GM21786 (cell line): ENCODE results near the gene PTGIS.
"Not testable (repeated sequence)": the region's sequence is repeated elsewhere in the genome, so short reads cannot be mapped to it uniquely, and the experiment has no call there.

Source experiments
- ATAC-seq: cut with Tn5 transposase; IDR thresholded peaks from one replicate; pipeline ENCODE4 v1.9.1; 2021; ENCODE audit not compliant: unreplicated experiment

PTGIS gene

DNA sequence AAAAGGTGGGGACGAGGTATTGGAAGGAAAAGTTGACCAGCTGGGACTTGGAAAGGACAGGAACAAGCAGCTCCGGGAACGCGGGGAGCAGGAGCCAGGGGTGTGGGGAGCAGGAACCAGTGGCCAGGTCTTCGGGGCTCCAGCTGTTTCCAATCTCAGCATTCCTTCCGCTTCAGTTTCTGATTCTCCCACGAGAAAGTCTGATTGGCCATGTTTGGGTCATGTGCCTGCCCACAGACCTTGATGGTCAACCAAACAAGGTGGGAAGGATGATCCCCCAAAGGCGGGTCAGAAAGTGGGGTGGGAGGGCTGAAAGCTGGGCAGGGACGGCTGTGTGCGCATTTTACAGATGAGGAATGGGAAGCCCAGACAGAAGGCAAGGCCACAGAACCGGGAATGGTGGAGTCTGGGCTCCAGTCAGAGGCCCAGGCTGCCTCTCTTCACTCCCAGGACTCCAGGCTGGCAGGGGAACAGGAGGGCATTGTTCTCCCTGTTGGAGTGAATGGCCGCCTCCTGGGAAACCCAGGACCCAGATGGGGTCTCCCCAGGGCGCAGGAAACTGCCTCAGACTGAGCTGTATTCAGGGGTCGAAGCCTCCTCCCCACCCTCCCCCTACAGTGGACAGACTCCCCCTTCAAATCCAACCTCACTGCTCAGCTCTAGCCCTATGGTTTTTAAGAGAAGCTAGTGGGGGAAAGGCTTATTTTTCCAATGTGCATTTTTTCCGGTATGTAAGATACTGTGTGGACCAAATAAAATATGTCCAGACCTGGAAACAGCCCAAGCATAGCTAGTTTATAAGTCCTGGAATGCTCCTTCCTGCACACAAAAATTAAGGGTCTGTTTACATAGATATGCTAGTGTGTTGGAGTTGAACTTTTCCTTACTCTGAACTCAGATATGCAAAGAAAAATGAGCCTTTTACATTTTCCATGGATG lies 12.2 kb upstream of the PTGIS start:
- no peak for ATAC-seq

DNA sequence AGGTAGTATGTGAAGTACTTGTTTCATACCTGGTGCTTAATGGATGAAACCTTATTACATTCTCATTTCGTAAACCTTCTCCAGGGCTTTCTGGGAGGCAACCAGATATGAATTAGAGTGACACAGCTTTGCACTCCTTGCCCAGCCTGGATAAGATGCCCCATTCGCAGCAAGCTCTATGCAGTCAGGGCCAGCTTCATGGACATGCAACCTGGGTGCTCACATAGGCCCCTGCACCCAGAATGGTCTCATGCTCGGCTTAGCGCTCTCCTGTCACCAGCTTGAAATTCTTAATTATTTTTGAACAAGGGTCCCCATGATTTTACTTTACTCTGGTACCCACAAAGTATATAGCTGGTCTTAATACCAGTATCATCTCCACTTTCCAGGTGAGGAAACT lies 11.3 kb upstream of the PTGIS start:
- no peak for ATAC-seq

DNA sequence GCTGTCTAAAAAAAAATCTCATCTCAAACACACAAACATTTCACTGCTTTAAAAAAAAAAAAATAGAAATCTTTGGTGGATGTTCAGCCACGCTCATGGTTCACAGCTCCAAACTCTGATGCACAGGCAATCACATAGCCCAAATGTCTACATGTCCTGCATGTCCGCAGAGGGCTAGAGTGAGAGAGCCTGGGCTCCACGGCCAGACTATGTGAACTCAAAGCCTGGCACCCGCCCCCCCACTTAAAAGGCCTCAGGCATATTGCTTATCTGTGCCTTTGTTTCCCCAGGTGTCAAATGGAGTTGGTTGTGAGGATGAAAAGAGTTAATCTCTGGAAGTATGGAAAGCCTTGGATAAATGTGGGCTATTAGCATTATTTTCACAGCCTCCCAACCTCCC lies 10.5 kb upstream of the PTGIS start:
- no peak for ATAC-seq

DNA sequence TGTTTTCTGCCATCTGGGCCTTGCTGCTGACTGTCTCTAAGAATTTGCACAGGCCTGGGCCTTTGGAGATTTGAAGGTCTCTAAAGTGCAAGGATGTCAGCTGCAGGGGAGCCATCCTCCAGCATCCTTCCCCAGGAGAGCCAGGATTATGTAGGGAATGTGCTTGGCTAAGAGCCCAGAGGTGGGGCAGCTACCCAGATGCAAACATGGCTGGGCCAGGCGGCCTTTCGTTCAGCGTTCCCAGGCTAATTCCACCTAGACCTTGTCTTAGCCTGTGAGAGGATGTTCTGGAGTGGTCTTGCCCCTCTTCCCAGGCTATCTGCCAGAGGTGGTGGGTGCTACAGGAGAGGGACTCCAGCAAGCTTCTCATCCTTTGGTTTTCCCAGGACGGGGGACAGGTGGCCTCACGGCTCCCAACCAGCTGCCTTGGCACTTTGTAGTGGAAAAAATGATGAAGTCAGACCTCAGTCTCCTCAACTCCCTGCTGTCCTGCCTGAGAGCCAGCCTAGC lies 7.7 kb upstream of the PTGIS start:
- no peak for ATAC-seq

DNA sequence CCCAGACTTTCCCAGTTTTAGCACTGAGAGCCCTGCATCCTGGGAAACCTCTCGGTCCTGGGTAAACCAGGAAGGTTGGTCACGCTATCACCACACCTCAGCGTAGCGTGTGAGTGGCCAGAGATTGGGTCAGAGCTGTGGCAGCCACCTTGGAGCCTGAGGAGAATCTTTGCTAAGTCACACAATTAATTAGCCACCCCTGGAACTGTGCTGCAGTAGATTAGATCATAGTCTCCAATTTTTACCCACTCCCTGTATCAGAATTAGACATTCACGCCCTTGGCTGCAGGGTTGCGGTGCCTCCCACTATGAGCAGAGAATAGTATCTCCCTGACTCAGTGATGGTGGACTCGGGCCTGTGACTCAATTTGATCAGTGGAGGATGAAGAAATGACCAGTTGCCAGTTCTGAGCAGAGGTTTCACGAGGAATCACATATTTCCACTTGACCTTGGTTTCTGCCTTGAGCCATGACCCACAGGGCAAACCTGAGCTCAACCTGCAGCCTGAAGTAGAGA lies 6.0 kb upstream of the PTGIS start:
- ATAC-seq, result no peak

DNA sequence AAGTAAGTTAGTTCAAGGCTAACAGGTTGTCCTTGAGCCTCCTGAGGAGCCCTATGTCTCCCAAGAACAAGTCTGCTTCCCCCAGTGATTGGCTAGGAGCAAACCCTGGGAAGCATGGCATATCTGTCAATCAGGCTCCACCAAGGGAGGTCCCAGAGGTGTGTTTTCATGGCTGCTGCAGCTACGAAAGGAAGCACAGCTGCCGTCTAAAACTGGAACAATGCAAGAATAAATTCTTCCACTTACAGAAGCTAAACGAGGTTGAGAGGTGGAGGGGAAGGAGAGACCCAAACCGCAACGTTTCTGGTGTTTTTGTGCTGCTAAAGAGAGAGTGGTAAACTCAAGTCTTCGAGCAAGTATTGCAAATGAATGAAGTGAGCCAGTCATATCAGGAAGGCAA lies 4.9 kb upstream of the PTGIS start:
- no peak for ATAC-seq

DNA sequence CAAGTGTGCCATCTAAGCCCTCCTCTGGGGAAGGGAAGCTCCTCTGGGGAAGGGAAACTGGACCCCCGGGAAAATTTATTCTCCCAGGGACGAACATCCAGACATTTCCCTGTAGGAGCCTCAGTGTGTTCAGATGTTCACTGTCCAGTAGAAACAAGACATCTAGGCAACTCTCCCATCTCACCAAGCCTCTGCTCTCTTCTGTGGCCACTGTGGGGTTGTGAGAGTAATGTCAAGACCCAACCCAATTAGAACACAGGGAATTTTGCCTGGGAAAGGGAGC lies 3.6 kb upstream of the PTGIS start:
- ATAC-seq, result no peak

DNA sequence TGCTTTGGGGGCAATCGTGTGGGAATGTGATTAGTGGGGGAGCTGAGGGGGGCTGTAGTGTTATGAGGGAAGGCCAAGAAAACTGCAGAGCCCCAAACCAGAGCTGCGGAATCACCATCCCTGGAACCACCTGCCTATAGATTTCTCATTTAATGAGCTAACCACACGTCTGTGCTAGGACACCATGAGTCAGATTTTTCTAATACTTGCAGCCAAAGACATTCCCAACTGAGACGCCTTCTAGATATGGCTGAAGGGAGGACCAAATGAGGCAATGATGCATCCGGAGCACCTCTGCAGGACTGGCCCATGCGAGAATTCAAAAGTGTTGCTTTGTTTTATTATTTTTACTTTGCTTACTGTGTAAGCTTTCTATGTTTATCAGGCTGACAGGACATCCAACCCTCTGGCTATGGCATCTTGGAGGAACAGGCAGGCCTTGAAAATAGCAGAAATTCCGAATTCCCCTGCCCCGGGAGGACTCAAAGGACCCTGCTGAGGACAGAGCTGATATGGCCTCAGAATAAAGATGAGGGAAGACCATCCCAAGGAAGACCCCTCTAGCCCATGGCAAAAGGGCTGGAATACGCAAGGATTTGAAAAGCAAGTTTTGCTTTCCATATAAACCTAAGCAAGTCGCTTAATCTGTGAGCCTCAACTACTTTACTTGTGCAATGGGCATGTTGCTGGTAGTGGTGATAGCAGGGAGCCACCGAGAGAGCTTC lies 3.1 kb upstream of the PTGIS start:
- ATAC-seq, result no peak

DNA sequence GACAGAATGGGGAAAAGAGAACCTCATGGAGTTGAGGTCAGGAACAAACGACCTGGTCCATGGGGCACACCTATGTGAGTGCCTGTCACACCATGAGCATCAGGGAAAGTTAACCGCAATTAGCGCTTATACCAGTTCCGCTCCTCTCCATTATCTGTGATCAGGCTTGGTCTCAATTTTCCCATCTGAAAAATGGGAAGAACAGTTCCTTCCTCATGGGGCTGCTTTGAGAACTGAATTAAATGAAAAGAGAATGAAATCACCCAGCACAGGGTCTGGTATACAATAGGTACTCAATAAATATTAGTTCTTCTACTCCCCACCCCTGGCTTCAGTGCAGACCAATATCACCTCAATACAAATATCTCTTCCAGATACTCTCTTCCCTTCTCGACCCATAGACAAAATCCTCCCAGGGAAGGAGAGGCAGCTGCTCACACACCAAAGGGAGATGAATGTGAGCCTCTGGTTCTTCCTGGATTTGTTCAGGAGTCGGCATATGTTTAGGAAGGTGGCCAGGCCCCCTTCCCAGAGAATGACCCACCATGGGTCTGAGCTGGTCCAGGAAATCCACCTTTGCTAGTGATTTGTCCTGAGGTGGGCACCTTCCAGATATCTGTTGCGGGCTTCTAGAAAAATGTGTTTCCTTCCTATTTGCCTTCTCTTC lies 2.4 kb upstream of the PTGIS start:
- ATAC-seq, result no peak

DNA sequence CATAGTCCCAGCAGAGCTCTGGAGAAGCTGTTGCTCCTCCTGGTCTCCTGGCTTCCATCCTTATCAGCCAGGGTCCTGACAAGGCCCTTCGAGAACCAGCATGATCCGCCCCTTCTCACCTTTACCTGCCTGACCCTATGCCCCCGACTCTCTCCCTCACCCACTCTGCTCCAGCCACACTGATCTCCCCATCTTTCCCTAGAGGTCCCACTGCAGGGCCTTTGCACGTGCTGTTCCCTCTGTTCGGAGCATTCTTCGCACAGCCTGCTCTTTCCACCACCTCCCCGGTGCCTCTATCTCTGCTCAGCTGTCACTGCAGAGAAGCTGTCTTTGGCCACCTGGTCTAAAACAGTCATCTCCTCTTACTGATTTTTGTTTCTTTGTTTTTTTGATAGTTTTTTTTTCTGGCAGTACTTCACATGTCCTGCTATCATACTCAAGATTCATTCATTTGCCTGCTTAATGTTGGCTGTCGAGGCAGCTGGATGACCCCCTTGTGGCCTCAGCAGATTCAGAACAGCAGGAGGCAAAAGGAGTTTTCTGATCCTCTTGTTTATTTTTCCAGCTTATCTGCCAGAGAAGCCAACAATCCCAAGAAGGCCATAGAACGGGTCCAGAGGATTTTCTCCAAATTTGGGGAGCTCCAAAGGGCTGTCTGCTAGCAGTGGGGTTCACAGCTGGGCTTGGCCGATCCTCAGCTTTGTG lies 1.6 kb upstream of the PTGIS start:
- no peak for ATAC-seq

DNA sequence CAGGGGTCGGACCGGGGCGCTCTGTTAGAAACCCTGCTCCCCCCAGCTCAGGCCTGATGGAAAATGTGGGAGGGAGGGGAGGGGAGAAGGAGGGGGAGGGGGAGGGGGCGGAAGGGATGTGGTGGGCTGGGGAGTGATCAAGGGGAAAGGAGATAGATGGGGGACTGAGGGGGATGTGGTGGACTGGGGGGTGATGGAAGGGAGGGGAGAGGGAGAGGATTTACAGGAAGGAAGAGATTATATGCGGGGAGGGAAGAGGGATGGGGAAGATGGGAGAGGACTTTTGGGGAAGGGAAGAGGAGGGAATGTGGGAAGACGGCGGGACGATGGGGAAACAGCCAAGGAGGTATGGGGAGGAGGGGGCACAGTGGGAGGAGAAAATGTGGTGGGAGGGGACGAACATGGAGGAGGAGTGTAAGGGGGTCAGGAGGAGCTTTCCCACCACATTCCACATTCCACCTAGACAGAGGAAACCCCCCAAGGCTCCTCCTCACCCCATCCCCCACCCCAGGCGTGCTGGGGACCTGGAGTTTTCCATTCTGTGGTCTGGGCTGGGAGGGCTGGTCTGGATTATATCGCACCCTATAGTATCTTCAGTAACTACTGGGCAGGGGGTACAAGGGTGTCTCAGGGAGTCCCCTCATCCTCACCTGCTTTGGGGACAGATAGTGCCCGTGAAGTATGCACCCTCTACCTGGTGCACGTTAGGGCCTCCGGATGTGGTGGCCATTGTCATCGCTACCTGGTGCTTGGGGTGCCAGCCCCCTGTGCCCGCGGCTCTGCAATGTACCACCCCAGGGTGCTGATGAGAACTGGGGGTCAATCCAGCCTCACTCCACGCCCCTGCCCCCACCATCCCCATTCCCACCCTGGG lies 578 bp upstream of the PTGIS start:
- no peak for ATAC-seq

DNA sequence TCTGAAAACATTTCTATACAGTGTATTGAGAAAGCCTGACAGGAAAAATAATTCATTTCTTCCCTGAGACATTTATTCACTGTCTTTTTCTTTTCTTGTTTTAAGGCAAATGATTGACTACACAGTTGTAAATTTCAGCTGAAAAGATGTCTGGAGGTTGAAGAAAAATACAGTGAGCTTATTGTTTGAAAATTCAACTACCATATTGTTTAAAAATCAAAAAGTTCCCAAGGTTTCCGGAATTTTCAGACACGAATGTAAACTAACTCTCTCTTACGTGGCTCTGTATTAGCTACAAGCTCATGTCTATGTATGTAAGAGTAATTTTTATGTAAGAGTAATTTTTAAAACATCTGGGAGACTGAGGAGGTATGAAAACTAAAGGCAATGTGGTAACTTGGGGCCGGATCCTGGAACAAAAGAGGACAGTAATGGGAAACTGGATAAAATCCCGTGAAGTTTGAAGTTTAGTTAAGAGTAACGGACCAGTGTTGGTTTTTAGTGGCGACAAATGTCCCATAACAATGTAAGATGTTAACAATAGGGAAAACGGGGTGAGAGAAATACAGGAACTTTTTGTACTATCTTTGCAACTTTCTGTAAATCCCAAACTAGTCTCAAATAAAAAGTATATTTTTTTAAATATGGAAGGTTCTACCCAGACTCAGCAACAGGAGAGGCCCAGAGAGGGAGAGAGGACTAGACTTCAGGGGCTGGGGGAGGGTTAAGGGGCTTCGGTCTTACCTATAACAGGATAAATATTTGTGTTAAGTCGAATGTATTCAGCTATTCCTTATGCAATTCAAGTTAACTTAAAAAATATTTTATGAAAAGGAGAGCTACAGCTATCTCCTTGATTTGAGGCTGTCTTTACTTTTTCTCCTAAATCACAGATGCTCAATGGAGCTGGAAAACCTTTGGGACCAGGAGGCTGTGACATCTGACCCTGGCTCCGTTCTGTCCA lies 1.3 kb downstream of the PTGIS start:
- ATAC-seq, result no peak

DNA sequence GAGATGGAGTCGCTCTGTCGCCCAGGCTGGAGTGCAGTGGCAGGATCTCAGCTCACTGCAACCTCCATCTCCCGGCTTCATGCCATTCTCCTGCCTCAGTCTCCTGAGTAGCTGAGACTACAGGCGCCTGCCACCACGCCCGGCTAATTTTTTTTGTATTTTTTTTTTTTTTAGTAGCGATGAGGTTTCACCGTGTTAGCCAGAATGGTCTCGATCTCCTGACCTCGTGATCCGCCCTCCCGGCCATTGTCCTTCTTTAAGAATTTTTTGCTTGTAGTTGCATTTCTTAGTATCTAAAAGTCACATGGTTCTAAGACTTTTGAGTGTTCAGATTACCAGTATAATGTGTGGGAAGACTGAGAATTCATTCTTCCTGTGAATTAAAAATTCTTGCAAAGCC lies 2.9 kb downstream of the PTGIS start:
- not testable (repeated sequence) for ATAC-seq

DNA sequence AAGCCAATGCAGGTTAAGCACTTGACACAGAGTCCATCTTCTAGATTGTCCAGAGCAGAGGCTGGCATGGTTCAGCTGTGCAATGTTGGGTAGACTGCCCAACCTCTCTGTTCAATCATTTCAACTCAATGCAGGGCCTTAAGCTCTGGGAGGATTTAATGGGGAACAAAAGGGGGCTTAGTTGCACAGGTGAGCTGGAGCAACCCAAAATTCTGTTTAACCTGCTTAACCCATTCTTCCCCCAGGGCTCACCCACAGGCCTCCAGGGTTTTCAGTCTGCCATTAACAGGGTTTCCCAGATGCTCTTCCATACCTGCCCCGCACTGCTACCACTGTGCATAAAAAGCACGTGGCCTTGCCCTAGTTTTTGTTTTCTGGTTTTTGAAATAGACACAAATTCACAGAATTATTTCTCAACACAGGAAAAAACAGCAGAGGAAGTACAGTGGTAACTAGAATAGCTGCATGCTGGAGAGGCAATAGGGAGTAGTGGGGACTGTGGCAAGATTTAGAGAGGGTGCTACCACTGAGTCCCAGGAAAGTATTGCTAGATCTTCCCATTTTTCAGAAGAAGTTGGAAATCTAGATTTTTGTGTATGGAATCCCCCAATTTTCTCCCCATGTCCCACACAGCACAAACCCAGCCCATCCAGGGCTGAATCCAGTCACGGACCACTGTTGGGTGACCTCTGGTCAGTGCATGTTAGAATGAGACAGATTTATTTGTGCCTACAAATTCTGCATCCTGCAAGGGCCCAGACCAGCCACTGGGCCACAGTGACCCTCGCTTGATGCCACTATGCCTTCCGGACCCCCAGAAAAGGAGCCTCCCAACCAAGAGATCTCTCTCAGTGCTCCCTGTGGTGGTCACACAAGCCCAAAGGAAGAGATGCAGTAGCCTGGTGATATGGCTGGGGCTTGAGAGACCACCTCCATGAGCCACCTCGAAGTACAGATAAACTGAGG lies 4.6 kb downstream of the PTGIS start:
- no peak for ATAC-seq

DNA sequence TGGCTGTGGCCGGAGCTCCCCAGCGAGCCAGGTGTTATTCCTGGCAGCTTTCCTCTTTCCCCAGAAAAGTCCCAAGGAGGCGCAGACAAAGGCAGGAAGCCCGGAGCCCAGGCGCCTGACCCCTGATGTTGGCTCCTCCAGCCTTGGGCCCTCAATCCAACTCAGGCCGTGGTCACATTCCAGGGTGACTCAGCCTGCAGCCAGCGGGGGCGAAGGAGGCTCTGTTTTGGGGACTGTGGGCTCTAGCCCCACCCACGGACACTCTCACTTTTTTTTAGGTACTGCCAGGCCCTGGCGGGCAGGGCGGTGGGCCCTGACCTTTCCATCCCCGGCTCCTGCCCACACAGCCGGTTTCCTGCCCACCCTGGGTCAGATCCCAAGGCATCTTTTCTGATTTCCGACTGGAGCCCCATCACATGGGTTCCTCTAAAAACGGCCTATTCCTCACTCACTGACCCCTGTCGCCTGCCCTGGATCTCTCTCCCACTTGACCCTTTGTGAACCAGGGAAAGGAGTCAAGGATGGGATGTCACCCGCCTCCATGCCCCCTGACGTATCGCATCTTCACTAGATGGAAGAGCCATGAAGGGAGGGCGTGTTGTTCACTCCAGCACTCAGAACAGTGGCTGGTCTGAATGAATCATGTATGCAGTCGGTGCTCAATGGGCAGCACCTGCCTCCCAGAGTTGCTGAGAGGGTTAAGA lies 5.5 kb downstream of the PTGIS start:
- ATAC-seq, result no peak

DNA sequence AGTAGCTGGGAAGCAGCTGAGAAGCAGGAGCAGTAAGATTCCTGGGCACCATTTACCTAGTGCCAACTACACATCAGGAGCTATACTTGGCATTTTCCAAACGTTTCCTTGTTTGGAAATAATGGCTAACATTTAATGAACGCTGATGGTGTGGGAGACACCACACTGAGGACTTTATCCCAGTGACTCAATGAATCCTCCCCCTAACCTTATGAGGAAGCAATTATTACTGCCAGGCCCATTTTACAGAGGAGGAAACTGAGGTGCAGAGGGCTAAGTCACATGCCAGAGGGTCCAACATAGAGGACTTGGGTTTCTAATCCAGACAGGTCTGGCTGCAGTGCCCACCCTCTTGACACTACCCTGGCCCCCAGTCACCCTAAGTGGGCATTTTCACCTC lies 6.1 kb downstream of the PTGIS start:
- no peak for ATAC-seq

DNA sequence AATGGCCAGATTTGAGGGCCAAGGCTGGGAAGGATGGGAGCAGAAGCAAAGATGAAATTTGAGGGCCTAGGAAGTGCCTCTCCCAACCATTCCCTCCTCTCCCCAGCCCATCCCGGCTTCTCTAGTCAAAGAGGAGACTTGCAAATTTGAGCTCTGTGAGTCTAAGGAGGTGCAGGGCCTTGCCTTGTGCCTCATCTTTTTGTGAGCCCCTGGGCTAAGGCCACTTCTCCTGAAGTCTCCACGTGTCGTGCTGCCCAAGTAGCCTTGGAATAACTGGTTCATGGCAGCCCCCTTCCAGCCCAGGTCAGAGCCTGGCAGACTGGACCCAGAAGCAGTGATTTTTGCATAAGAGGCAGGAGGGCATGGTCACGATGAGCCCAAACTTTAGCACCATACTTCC lies 6.7 kb downstream of the PTGIS start:
- no peak for ATAC-seq
